Astrocyte of the cerebellum (primary cell): Measurements from ENCODE around the gene SHFL.

Experiments
- DNase-seq: peaks from one replicate; pipeline ENCODE4 v3.0.0-alpha.2; 2011; ENCODE audit warnings: low read depth
- H3K4me3 ChIP-seq: 2 replicates; pipeline ENCODE4 v1.5.1; 2011; ENCODE audit warnings: mild to moderate bottlenecking, low read depth, low read length, moderate library complexity
- in situ Hi-C: cut with HindIII; loops from 2 replicates; pipeline ENCODE4 v1.10.0; 2017; ENCODE audit warnings: low sequenced_read_pairs
- TF ChIP-seq, protein P1 (sequence below): IDR thresholded peaks from 2 replicates; pipeline ENCODE4 v1.5.1; 2012; ENCODE audit warnings: low read length, low read depth, moderate library complexity, mild to moderate bottlenecking; ENCODE audit errors: missing control alignments

The SHFL gene

GRCh38 chr19:10107254-10107653 is 21.1 kb downstream of the SHFL start:
- peak overlapping the region; percentile 72 for H3K4me3 ChIP-seq
- DNase-seq, result no peak
- in situ Hi-C loops, result no loop called here
- TF ChIP-seq, protein P1, sequence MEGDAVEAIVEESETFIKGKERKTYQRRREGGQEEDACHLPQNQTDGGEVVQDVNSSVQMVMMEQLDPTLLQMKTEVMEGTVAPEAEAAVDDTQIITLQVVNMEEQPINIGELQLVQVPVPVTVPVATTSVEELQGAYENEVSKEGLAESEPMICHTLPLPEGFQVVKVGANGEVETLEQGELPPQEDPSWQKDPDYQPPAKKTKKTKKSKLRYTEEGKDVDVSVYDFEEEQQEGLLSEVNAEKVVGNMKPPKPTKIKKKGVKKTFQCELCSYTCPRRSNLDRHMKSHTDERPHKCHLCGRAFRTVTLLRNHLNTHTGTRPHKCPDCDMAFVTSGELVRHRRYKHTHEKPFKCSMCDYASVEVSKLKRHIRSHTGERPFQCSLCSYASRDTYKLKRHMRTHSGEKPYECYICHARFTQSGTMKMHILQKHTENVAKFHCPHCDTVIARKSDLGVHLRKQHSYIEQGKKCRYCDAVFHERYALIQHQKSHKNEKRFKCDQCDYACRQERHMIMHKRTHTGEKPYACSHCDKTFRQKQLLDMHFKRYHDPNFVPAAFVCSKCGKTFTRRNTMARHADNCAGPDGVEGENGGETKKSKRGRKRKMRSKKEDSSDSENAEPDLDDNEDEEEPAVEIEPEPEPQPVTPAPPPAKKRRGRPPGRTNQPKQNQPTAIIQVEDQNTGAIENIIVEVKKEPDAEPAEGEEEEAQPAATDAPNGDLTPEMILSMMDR, result no peak

DNA sequence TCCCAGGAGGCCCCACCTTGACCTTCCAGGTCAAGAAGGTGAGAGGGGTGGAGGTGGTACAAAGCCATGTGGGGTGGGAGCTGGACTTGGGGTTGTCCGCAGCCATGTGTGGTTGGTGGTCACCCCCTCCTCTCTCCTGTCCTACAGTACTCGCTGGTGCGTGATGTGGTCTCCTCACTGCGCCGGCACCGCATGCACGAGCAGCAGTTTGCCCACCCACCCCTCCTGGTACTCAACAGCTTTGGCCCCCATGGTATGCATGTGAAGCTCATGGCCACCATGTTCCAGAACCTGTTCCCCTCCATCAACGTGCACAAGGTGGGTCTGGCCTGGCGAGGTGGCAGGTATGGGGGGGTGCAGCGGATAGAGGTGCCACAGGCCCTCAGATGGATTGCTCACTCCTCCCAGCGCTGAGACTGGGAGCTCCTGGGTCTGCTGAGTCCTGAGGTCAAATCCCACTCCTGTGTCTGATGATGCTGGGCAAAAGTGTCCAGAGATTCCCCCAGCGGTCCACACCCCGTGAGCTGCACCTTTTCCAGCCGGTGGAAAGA is 21.8 kb downstream of the SHFL start:
- DNase-seq, result no peak
- TF ChIP-seq, protein P1, result no peak
- no peak overlapping the region for H3K4me3 ChIP-seq
- in situ Hi-C loops, result no loop called here

DNA sequence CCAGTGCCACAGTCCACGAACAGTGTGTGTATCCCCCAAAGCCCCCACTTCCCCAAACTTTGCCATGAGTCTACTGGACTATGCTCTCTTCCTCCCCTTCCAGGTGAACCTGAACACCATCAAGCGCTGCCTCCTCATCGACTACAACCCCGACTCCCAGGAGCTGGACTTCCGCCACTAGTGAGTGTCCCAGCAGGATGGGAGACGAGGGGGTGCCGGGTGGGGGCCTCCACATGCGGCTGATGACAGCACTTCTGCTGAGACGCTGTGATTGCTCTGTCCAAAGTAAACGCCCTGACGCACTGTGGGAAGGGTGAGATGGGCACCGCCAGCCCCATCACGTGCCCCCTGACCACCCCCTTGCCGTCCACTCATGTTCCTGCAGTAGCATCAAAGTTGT is 23.4 kb downstream of the SHFL start:
- in situ Hi-C loops, result no loop called here
- H3K4me3 ChIP-seq, result no peak overlapping the region
- DNase-seq, result no peak
- TF ChIP-seq, protein P1, result no peak

GRCh38 chr19:10110076-10110971 is 24.2 kb downstream of the SHFL start:
- TF ChIP-seq, protein P1, result no peak
- no peak for DNase-seq
- in situ Hi-C loops, result no loop called here
- H3K4me3 ChIP-seq, result no peak overlapping the region

DNA sequence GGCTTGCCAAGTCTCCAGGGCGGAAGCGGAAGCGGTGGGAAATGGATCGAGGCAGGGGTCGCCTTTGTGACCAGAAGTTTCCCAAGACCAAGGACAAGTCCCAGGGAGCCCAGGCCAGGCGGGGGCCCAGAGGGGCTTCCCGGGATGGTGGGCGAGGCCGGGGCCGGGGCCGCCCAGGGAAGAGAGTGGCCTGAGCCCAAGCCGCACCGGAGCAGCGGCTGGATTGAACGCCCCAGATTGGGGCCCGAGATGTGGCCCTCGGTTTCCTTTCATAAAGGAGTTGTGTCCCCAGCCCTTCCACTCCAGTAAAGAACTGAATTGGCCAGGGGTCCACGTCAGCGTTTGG is 24.8 kb downstream of the SHFL start:
- TF ChIP-seq, protein P1, result no peak
- in situ Hi-C loops, result no loop called here
- DNase-seq, result no peak
- H3K4me3 ChIP-seq, result no peak overlapping the region

GRCh38 chr19:10111405-10111811 is 25.3 kb downstream of the SHFL start, which contains the start of gene P2RY11:
TSS of gene P2RY11 (plus strand) at chr19:10111693. CDS start at chr19:10111722, 29 bp downstream.
- TF ChIP-seq, protein P1, result no peak
- no peak for DNase-seq
- in situ Hi-C loops, result no loop called here
- no peak within 1 kb of the TSS for H3K4me3 ChIP-seq
